H1 (cell line): ENCODE results near the gene SERGEF. TPM values are rescaled to one million over a fixed set of nuclear protein-coding genes. Genes with fewer than 3 reads are reported as not detected.

ENCODE experiments used
- CTCF ChIA-PET: fragments of 300-600 bp; sonication (Branson Sonifier 250); formaldehyde crosslinking; loops from one replicate; lab custom pipeline; 2021; ENCODE audit not compliant: partially characterized antibody; lab: Charles Lee
- POLR2A ChIA-PET: fragments of 300-600 bp; sonication (Branson Sonifier 250); formaldehyde crosslinking; loops from one replicate; lab custom pipeline; 2021; ENCODE audit warnings: inconsistent platforms; ENCODE audit not compliant: partially characterized antibody; lab: Charles Lee
- DNase-seq, 2 experiments: peaks; one replicate each; pipeline versions ENCODE4 v3.0.0 to v3.0.0-alpha.2; 2010 to 2022; ENCODE audit warnings: low spot score in 2 of 2, low read depth in 1 of 2, mixed read lengths in 1 of 2
- FAIRE-seq: peaks from 2 replicates; lab custom pipeline; 2011; peaks lifted over from hg19 to GRCh38; lab: Jason Lieb, UNC
- H2AFZ ChIP-seq: 2 replicates; pipeline ENCODE4 v1.8.1; 2012; ENCODE audit warnings: low read length, inconsistent platforms
- H2AK5ac ChIP-seq: 2 replicates; pipeline ENCODE4 v1.6.1; 2013; ENCODE audit warnings: low read depth, low read length
- H2BK120ac ChIP-seq: replicated peaks from 2 replicates; pipeline ENCODE3; 2013; ENCODE audit warnings: low read depth, low read length, inconsistent platforms
- H2BK12ac ChIP-seq: 2 replicates; pipeline ENCODE4 v1.6.1; 2013; ENCODE audit warnings: low read depth, low read length
- H2BK15ac ChIP-seq: 2 replicates; pipeline ENCODE4 v1.6.1; 2013; ENCODE audit warnings: low read length
- H2BK20ac ChIP-seq: 2 replicates; pipeline ENCODE4 v1.6.1; 2013; ENCODE audit warnings: low read length
- H2BK5ac ChIP-seq: 2 replicates; pipeline ENCODE4 v1.6.1; 2013; ENCODE audit warnings: low read depth, low read length
- H3K14ac ChIP-seq: 2 replicates; pipeline ENCODE4 v1.6.1; 2013; ENCODE audit warnings: inconsistent platforms; ENCODE audit not compliant: insufficient read length
- H3K18ac ChIP-seq: 2 replicates; pipeline ENCODE4 v1.6.1; 2013; ENCODE audit warnings: low read length; ENCODE audit errors: extremely low read depth
- H3K23ac ChIP-seq: 2 replicates; pipeline ENCODE4 v1.6.1; 2013; ENCODE audit warnings: inconsistent platforms; ENCODE audit not compliant: insufficient read length
- H3K23me2 ChIP-seq: 2 replicates; pipeline ENCODE4 v1.6.1; 2013; ENCODE audit warnings: low read depth, low read length
- H3K27ac ChIP-seq: 2 replicates; pipeline ENCODE4 v1.6.1; 2011; ENCODE audit warnings: low read depth, low read length, inconsistent platforms
- H3K27me3 ChIP-seq, 4 experiments: replicated peaks in 1 of 4; 1 replicate in 1 of 4; 2 replicates in 3 of 4; pipeline versions ENCODE4 v1.6.1 to v1.8.1; 2011 to 2013; ENCODE audit warnings: low read length in 3 of 4, mild to moderate bottlenecking in 3 of 4, inconsistent platforms in 2 of 4, mixed read lengths in 2 of 4, moderate library complexity in 1 of 4; ENCODE audit not compliant: control insufficient read depth in 3 of 4, insufficient read depth in 3 of 4; ENCODE audit errors: extremely low read depth in 1 of 4
- H3K36me3 ChIP-seq, 4 experiments: 2 replicates each; pipeline versions ENCODE4 v1.6.1 to v1.8.1; 2011 to 2013; ENCODE audit warnings: mild to moderate bottlenecking in 4 of 4, low read length in 3 of 4, moderate library complexity in 2 of 4, control low read depth in 1 of 4, inconsistent platforms in 1 of 4; ENCODE audit not compliant: insufficient read depth in 4 of 4, control insufficient read depth in 2 of 4
- H3K4ac ChIP-seq: replicated peaks from 2 replicates; pipeline ENCODE3; 2013; ENCODE audit warnings: low read length, low read depth, mixed read lengths, inconsistent platforms; ENCODE audit not compliant: insufficient read length
- H3K4me1 ChIP-seq, 4 experiments: replicated peaks in 1 of 4; 1 replicate in 1 of 4; 2 replicates in 3 of 4; pipeline versions ENCODE4 v1.6.1 to v1.8.1; 2011 to 2013; ENCODE audit warnings: low read length in 3 of 4, inconsistent platforms in 2 of 4, mixed read lengths in 1 of 4; ENCODE audit not compliant: insufficient read depth in 4 of 4, control insufficient read depth in 3 of 4
- H3K4me2 ChIP-seq, 2 experiments: 2 replicates each; pipeline versions ENCODE4 v1.6.1 to v1.8.1; 2011 to 2013; ENCODE audit warnings: low read depth in 2 of 2, low read length in 2 of 2, control low read depth in 1 of 2, inconsistent platforms in 1 of 2, mild to moderate bottlenecking in 1 of 2; ENCODE audit not compliant: insufficient read depth in 1 of 2
- H3K4me3 ChIP-seq, 4 experiments: fragments of 200-600, 300-600 bp in 1 of 4; sonication (generic), shearing (Covaris generic), sonication (Bioruptor Twin) in 1 of 4; 2 replicates each; pipeline versions ENCODE4 v1.5.1 to v1.8.1; 2011 to 2016; ENCODE audit warnings: low read length in 4 of 4, low read depth in 3 of 4, control low read depth in 2 of 4, inconsistent platforms in 2 of 4, mild to moderate bottlenecking in 2 of 4, mixed read lengths in 1 of 4, moderate library complexity in 1 of 4; ENCODE audit not compliant: insufficient read depth in 2 of 4; ENCODE audit errors: extremely low read depth in 1 of 4
- H3K56ac ChIP-seq: replicated peaks from 2 replicates; pipeline ENCODE3; 2013; ENCODE audit warnings: low read depth, mild to moderate bottlenecking, mixed read lengths, low read length, inconsistent platforms; ENCODE audit not compliant: insufficient read length
- H3K79me1 ChIP-seq: 2 replicates; pipeline ENCODE4 v1.6.1; 2013; ENCODE audit warnings: low read depth, low read length, control low read depth
- H3K79me2 ChIP-seq, 2 experiments: 2 replicates each; pipeline versions ENCODE4 v1.6.1 to v1.8.1; 2012 to 2013; ENCODE audit warnings: low read length in 2 of 2, mild to moderate bottlenecking in 2 of 2, inconsistent platforms in 1 of 2; ENCODE audit not compliant: insufficient read depth in 2 of 2, control insufficient read depth in 1 of 2
- H3K9ac ChIP-seq, 4 experiments: replicated peaks in 1 of 4; 1 replicate in 1 of 4; 2 replicates in 3 of 4; pipeline versions ENCODE4 v1.6.1 to v1.8.1; 2011 to 2013; ENCODE audit warnings: low read depth in 3 of 4, low read length in 3 of 4, control low read depth in 2 of 4, mild to moderate bottlenecking in 2 of 4, moderate library complexity in 2 of 4, inconsistent platforms in 1 of 4; ENCODE audit errors: extremely low read depth in 1 of 4
- H3K9me3 ChIP-seq, 2 experiments: 2 replicates each; pipeline versions ENCODE4 v1.6.1 to v1.8.1; 2012 to 2013; ENCODE audit warnings: mild to moderate bottlenecking in 2 of 2, moderate library complexity in 2 of 2, control low read depth in 1 of 2, inconsistent platforms in 1 of 2, low read depth in 1 of 2, low read length in 1 of 2, mixed read lengths in 1 of 2; ENCODE audit not compliant: insufficient read depth in 2 of 2
- H4K20me1 ChIP-seq, 2 experiments: replicated peaks in 1 of 2; 2 replicates each; pipeline versions ENCODE3 to v1.8.1; 2011 to 2013; ENCODE audit warnings: inconsistent platforms in 2 of 2, low read length in 2 of 2, mild to moderate bottlenecking in 1 of 2; ENCODE audit not compliant: insufficient read depth in 2 of 2, control insufficient read depth in 1 of 2
- H4K5ac ChIP-seq: 2 replicates; pipeline ENCODE4 v1.6.1; 2013; ENCODE audit warnings: low read length, low read depth, mixed read lengths, inconsistent platforms; ENCODE audit not compliant: insufficient read length
- H4K8ac ChIP-seq: 2 replicates; pipeline ENCODE4 v1.8.0; 2013; ENCODE audit warnings: mild to moderate bottlenecking, moderate library complexity, low read length, inconsistent platforms; ENCODE audit not compliant: insufficient read depth; ENCODE audit errors: extremely low read depth
- H4K91ac ChIP-seq: replicated peaks from 2 replicates; pipeline ENCODE3; 2013; ENCODE audit warnings: low read length, mixed read lengths, inconsistent platforms; ENCODE audit not compliant: insufficient read length
- EGR1 ChIP-seq: IDR thresholded peaks from 2 replicates; pipeline ENCODE4 v1.6.1; 2011; ENCODE audit warnings: low read depth, low read length, borderline replicate concordance
- MAX ChIP-seq: IDR thresholded peaks from 2 replicates; pipeline ENCODE4 v1.6.1; 2012; ENCODE audit warnings: inconsistent platforms
- NANOG ChIP-seq: IDR thresholded peaks from 2 replicates; pipeline ENCODE4 v1.6.1; 2011; ENCODE audit warnings: low read length, low read depth, mild to moderate bottlenecking, inconsistent platforms; ENCODE audit not compliant: insufficient read depth, poor library complexity, severe bottlenecking
- RNF2 ChIP-seq: fragments of 200-900, 300-1000 bp; sonication (generic); IDR thresholded peaks from 2 replicates; pipeline ENCODE4 v1.7.1; 2016; ENCODE audit warnings: borderline replicate concordance, low read depth, mild to moderate bottlenecking, antibody characterized with exemption, low read length; ENCODE audit not compliant: poor library complexity, severe bottlenecking; ENCODE audit errors: missing control alignments
- polyA plus RNA-seq, 7 experiments: library from polyadenylated mRNA; depleted of rRNA in 3 of 7; stranded (reverse) in 5 of 7; unstranded in 2 of 7; fragments of >200 nt in 5 of 7; fragments of 200-250 nt in 2 of 7; gene quantifications; 1 replicate in 5 of 7; 2 replicates in 1 of 7; 4 replicates in 1 of 7; pipeline versions ENCODE4 v1.2.1 to v1.2.3, GENCODE V29; 2011 to 2013; ENCODE audit warnings: missing spikeins in 2 of 7, mixed read lengths in 2 of 7
- total RNA-seq: library from RNA; stranded (reverse); fragmentation: NEBNext Ultra II Directional; extraction: Animal tissue kit (Norgen Biotek cat#: 25700); gene quantifications from 2 replicates; pipeline ENCODE4 v1.2.1, GENCODE V29; 2021

The SERGEF gene
- total and polyA plus RNA-seq, 2 of the 8 experiments (the other 6 are each of a cell fraction or from before 2014, with no cell fraction given), result 16.6 to 28.8 TPM

DNA sequence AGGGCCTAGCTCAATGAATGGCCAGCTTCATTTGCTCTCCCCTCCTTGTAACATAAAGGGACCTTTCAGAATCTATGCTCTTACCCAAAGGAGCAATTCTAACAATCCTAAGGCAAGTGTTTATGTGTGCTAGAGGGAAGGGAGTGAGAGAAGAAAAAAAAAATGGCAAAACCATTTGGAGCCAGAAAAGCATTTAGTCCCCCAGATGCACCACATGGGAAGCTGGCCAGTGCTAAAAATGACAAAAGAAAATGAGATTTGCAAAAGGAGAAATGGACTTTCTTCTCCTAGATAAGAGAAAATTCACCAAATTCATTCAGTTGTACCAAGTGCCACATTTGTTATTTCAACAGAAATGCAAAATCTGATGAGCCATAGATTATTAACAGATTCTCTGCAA lies 52.8 kb downstream of the SERGEF start:
- Histone ChIP-seq H3K4me2 (no peak overlapping the region), H3K23ac (no peak overlapping the region), H3K4me1 (no peaks in the 10 kb centered on the region), H3K9ac (no peak overlapping the region), H3K14ac (no peak overlapping the region), H3K23me2 (no peaks in the 10 kb centered on the region), H3K79me2 (no peaks in the 10 kb centered on the region), H4K91ac (no peak overlapping the region), H2BK12ac (no peak overlapping the region), H3K27ac (no peak overlapping the region), H3K18ac (no peak overlapping the region), H2BK15ac (no peak overlapping the region), H3K56ac (no peak overlapping the region), H3K9me3 (no peaks in the 10 kb centered on the region), H3K27me3 (no peaks in the 10 kb centered on the region), H2BK5ac (no peak overlapping the region), H3K4ac (no peak overlapping the region), H4K20me1 (peaks cover 0 to 2% of the 10 kb centered on the region in 2 experiments), H3K4me3 (no peak overlapping the region), H2BK120ac (no peak overlapping the region), H4K8ac (no peak overlapping the region), H2AK5ac (no peak overlapping the region), H2AFZ (no peak overlapping the region), H3K79me1 (no peaks in the 10 kb centered on the region), H4K5ac (no peak overlapping the region), H3K36me3 (peaks cover 0 to 2% (median 1%) of the 10 kb centered on the region in 4 experiments; a peak in 2 of 8 replicates), H2BK20ac (no peak overlapping the region)
- DNase-seq, result no peak
- POLR2A ChIA-PET, result interaction anchor here (0.8 kb wide), 1 partner anchor 15 kb away, joined by 3 read pairs; no protein-coding TSS in a partner anchor
- CTCF ChIA-PET, result interaction anchor here (0.8 to 9.5 kb wide), 9 partner anchors 16 to 359 kb away, joined by 3 to 86 read pairs (median 3); no protein-coding TSS in a partner anchor
- no peak for FAIRE-seq
- TF ChIP-seq RNF2, result no peak
- no peak for TF ChIP-seq EGR1
- TF ChIP-seq MAX, result no peak
- TF ChIP-seq NANOG, result no peak
